ENCODE measurements around the gene CEP350.

- TF ChIP-seq MYC (CRISPR knock-in tag; IDR thresholded peaks at IDR 0.05; ENCODE audit: borderline replicate concordance) (no peak), DRAP1 (CRISPR knock-in tag; IDR thresholded peaks at IDR 0.05) (no peak), ZNF253 (CRISPR knock-in tag; IDR thresholded peaks at IDR 0.05; ENCODE audit: borderline replicate concordance) (no peak), RBM22 (optimal IDR thresholded peaks at IDR 0.05; ENCODE audit: low read length) (no peak), IRF2 (CRISPR knock-in tag; IDR thresholded peaks at IDR 0.05) (no peak), JUND (CRISPR knock-in tag; IDR thresholded peaks at IDR 0.05) (no peak), MXI1 (IDR thresholded peaks at IDR 0.05; ENCODE audit: borderline replicate concordance, low read depth, low read length) (no peak), ZNF331 (CRISPR knock-in tag; IDR thresholded peaks at IDR 0.05) (no peak), TARDBP (CRISPR knock-in tag; IDR thresholded peaks at IDR 0.05) (no peak), EHMT2 (IDR thresholded peaks at IDR 0.05; ENCODE audit: borderline replicate concordance, low read depth, low read length) (no peak), EZH2 (conservative IDR thresholded peaks at IDR 0.05; ENCODE audit: low read depth, low read length) (no peak), ZNF143 (CRISPR knock-in tag; IDR thresholded peaks at IDR 0.05) (no peak), GMEB2 (CRISPR knock-in tag; IDR thresholded peaks at IDR 0.05; ENCODE audit: low read depth) (no peak)
Measured at GRCh38 chr1:180057883-180058396, 103.3 kb downstream of the CEP350 start.
